Islet precursor cell (in vitro differentiated cells): ENCODE results near the gene ST7L.

Experiments
- DNase-seq: peaks from one replicate; pipeline ENCODE4 v3.0.0-alpha.2; 2018

ST7L gene

GRCh38 chr1:112478314-112478713, 140.6 kb downstream of the ST7L start:
- no peak for DNase-seq

DNA sequence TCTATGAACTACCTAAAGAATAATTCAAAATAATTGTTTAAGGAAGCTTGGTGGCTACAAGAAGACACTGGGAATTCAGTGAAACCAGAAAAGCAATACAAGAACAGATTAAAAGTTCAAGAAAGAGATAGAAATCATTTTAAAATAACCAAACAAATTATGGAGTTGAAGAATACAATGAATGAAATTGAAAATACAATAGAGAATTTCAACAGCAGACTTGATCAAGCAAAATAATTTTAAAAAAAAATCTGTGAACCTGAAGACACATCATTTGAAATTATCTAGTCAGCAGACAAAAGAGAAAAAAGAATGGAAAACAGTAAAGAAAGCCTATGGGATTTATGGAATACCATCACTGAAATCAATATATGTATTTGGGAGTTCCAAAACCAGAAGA, 141.4 kb downstream of the ST7L start:
- no peak for DNase-seq
